Ishikawa (cell line): ENCODE measurements around the gene CDK19.

Source experiments
- CEBPB ChIP-seq: IDR thresholded peaks from 2 replicates; pipeline ENCODE4 v1.6.1; 2012
- CREB1 ChIP-seq: IDR thresholded peaks from 2 replicates; pipeline ENCODE4 v1.6.1; 2012; ENCODE audit warnings: low read depth
- EP300 ChIP-seq: IDR thresholded peaks from 2 replicates; pipeline ENCODE4 v1.6.1; 2012; ENCODE audit warnings: borderline replicate concordance
- FOXM1 ChIP-seq: IDR thresholded peaks from 2 replicates; pipeline ENCODE4 v1.6.1; 2012; ENCODE audit warnings: low read depth, borderline replicate concordance
- NFIC ChIP-seq: IDR thresholded peaks from 2 replicates; pipeline ENCODE4 v1.6.1; 2012
- RAD21 ChIP-seq: IDR thresholded peaks from 2 replicates; pipeline ENCODE4 v1.6.1; 2012; ENCODE audit warnings: low read depth
- REST ChIP-seq: IDR thresholded peaks from 2 replicates; pipeline ENCODE4 v1.6.1; 2012; ENCODE audit warnings: low read depth, mild to moderate bottlenecking
- TAF1 ChIP-seq: IDR thresholded peaks from 2 replicates; pipeline ENCODE4 v1.6.1; 2012; ENCODE audit warnings: low read depth, mild to moderate bottlenecking
- TCF12 ChIP-seq: IDR thresholded peaks from 2 replicates; pipeline ENCODE4 v1.6.1; 2012; ENCODE audit warnings: low read depth
- TEAD4 ChIP-seq: IDR thresholded peaks from 2 replicates; pipeline ENCODE4 v1.6.1; 2012
- YY1 ChIP-seq: IDR thresholded peaks from 2 replicates; pipeline ENCODE4 v1.6.1; 2012; ENCODE audit warnings: low read depth
- TF ChIP-seq, protein P1 (sequence below): IDR thresholded peaks from 2 replicates; pipeline ENCODE4 v1.6.1; 2012

DNA sequence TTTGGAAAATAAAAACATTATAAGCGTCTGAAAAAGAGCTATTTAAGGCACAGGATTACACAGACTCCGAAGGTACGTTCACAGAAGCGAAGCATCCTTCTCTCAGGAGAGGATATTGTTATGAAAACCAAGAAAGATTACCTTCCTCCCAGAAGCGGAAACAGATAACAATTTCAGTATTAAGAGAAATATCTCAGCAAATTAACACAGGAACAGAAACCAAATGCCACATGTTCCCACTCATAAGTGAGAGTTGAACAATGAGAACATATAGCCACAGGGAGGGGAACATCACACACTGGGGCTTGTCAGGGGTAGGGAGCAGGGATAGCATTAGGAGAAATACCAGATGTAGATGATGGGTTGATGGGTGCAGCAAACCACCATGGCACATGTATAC lies 109.7 kb downstream of the CDK19 start:
- TF ChIP-seq EP300 (no peak), RAD21 (no peak), NFIC (no peak), TCF12 (no peak), TEAD4 (no peak), CEBPB (no peak), CREB1 (no peak), TAF1 (no peak), REST (no peak), FOXM1 (no peak), YY1 (no peak)
- TF ChIP-seq, protein P1, sequence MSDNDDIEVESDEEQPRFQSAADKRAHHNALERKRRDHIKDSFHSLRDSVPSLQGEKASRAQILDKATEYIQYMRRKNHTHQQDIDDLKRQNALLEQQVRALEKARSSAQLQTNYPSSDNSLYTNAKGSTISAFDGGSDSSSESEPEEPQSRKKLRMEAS = no peak
